ENCODE results near the gene GPR85. TPM values are rescaled to one million over a fixed set of nuclear protein-coding genes. Genes with fewer than 3 reads are reported as not detected.
A peak's percentile ranks its signal among the peaks of the same experiment; 100 is the strongest.
"Not testable (repeated sequence)": the region's sequence is repeated elsewhere in the genome, so short reads cannot be mapped to it uniquely, and the experiment has no call there.

Gene GPR85
- total RNA-seq, 2 donors from 2014 or later: 0.13 TPM; not detected in 1

DNA sequence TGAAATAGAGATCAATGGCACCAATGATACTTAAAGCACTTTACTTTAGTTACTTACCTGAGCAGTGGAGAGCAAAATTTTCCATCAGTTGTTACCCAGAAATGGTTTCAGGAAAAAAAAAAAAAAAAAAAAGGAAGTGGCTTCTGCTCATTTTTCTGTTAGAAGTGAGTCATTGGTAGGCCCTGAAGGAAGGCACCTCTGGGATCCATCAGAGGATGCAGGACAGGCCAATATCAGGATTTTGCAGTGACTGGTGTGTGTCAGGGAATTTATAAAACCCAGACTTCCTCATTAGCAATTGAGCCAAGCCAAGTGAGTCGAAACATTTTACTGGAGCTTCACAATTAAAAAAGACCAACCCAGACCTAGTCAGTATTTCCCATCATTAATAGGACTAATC is 34.0 kb upstream of the GPR85 start:
- H3K27ac ChIP-seq (ENCODE audit: low read depth, low read length): no peak overlapping the region
- H3K4me3 ChIP-seq (ENCODE audit: low read length): no peak overlapping the region
- TF ChIP-seq, protein P1, sequence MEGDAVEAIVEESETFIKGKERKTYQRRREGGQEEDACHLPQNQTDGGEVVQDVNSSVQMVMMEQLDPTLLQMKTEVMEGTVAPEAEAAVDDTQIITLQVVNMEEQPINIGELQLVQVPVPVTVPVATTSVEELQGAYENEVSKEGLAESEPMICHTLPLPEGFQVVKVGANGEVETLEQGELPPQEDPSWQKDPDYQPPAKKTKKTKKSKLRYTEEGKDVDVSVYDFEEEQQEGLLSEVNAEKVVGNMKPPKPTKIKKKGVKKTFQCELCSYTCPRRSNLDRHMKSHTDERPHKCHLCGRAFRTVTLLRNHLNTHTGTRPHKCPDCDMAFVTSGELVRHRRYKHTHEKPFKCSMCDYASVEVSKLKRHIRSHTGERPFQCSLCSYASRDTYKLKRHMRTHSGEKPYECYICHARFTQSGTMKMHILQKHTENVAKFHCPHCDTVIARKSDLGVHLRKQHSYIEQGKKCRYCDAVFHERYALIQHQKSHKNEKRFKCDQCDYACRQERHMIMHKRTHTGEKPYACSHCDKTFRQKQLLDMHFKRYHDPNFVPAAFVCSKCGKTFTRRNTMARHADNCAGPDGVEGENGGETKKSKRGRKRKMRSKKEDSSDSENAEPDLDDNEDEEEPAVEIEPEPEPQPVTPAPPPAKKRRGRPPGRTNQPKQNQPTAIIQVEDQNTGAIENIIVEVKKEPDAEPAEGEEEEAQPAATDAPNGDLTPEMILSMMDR (conservative IDR thresholded peaks at IDR 0.05): no peak
- H3K27ac Mint-ChIP-seq: no peak overlapping the region
- no peaks in the 10 kb centered on the region for H3K9me3 Mint-ChIP-seq
- H3K36me3 ChIP-seq (ENCODE audit: control insufficient read depth, insufficient read depth, low read length): peaks cover 9% of the 10 kb centered on the region
- peaks cover 25% of the 10 kb centered on the region for H3K27me3 Mint-ChIP-seq (ENCODE audit: insufficient read depth)
- H3K9me3 ChIP-seq (ENCODE audit: control insufficient read depth, low read length): no peaks in the 10 kb centered on the region
- 95 to 100% methylated on average over 1 of the region's 1 CpG for WGBS, 2 experiments (ENCODE audit: insufficient coverage in 1 of 2, insufficient read length in 1 of 2)
- no peak overlapping the region for H3K4me3 Mint-ChIP-seq
- DNase-seq: no peak
- no peaks in the 10 kb centered on the region for H3K36me3 Mint-ChIP-seq (ENCODE audit: low read depth)
- H3K4me1 Mint-ChIP-seq: peaks cover 9% of the 10 kb centered on the region
- H3K4me1 ChIP-seq (ENCODE audit: control insufficient read depth, insufficient read depth, low read length): no peaks in the 10 kb centered on the region
- H3K27me3 ChIP-seq (ENCODE audit: control insufficient read depth, insufficient read depth, low read length, poor library complexity, severe bottlenecking): peaks cover 35% of the 10 kb centered on the region
- H3K9ac ChIP-seq (ENCODE audit: extremely low read depth, low read length, poor library complexity, severe bottlenecking): no peak overlapping the region

DNA sequence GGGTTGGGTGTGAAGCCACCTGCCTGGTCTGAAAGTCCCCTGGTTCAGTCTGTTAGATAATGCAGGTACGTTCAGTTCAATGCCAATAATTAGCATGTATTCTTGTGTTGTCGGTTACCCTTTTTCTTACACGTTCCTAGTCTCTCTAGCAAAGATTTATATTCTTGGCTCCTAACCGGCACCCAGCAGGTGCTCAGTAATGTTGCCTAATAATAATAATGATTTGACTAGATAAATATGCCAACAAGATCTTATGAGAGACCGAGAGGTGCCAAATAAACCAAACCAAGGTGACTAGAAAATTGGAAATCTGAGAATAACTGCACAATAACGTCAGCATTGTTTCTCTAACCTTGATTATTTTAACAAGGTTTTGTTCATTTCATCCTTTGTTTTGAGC is 32.8 kb upstream of the GPR85 start:
- no peaks in the 10 kb centered on the region for H3K9me3 ChIP-seq (ENCODE audit: control insufficient read depth, low read length)
- H3K9ac ChIP-seq (ENCODE audit: extremely low read depth, low read length, poor library complexity, severe bottlenecking): no peak overlapping the region
- peaks cover 35% of the 10 kb centered on the region for H3K27me3 ChIP-seq (ENCODE audit: control insufficient read depth, insufficient read depth, low read length, poor library complexity, severe bottlenecking)
- peak overlapping the region; percentile 75 for H3K4me3 Mint-ChIP-seq
- peaks cover 9% of the 10 kb centered on the region for H3K36me3 ChIP-seq (ENCODE audit: control insufficient read depth, insufficient read depth, low read length)
- no peak overlapping the region for H3K27ac Mint-ChIP-seq
- peaks cover 25% of the 10 kb centered on the region for H3K27me3 Mint-ChIP-seq (ENCODE audit: insufficient read depth)
- peaks cover 9% of the 10 kb centered on the region for H3K4me1 Mint-ChIP-seq
- DNase-seq: no peak
- no peaks in the 10 kb centered on the region for H3K4me1 ChIP-seq (ENCODE audit: control insufficient read depth, insufficient read depth, low read length)
- 92 to 95% methylated on average over 4 to 6 of the region's 6 CpGs for WGBS, 2 experiments (ENCODE audit: insufficient coverage in 1 of 2, insufficient read length in 1 of 2)
- H3K27ac ChIP-seq (ENCODE audit: low read depth, low read length): no peak overlapping the region
- no peaks in the 10 kb centered on the region for H3K36me3 Mint-ChIP-seq (ENCODE audit: low read depth)
- no peaks in the 10 kb centered on the region for H3K9me3 Mint-ChIP-seq
- no peak overlapping the region for H3K4me3 ChIP-seq (ENCODE audit: low read length)
- TF ChIP-seq, protein P1 (conservative IDR thresholded peaks at IDR 0.05): no peak

- peaks cover 35% of the 10 kb centered on the region for H3K27me3 ChIP-seq (ENCODE audit: control insufficient read depth, insufficient read depth, low read length, poor library complexity, severe bottlenecking)
- H3K9ac ChIP-seq (ENCODE audit: extremely low read depth, low read length, poor library complexity, severe bottlenecking): peak within 1 kb of the TSS; percentile 64
- H3K9me3 ChIP-seq (ENCODE audit: control insufficient read depth, low read length): no peaks in the 10 kb centered on the region
- DNase-seq: peak; percentile 92
- peaks cover 9% of the 10 kb centered on the region for H3K4me1 Mint-ChIP-seq
- H3K9me3 Mint-ChIP-seq: no peaks in the 10 kb centered on the region
- TF ChIP-seq, protein P1 (conservative IDR thresholded peaks at IDR 0.05): no peak
- H3K27ac Mint-ChIP-seq: peak within 1 kb of the TSS; percentile 87
- H3K36me3 ChIP-seq (ENCODE audit: control insufficient read depth, insufficient read depth, low read length): peaks cover 9% of the 10 kb centered on the region
- H3K27me3 Mint-ChIP-seq (ENCODE audit: insufficient read depth): peaks cover 23% of the 10 kb centered on the region
- peak within 1 kb of the TSS; percentile 75 for H3K4me3 Mint-ChIP-seq
- H3K27ac ChIP-seq (ENCODE audit: low read depth, low read length): no peak within 1 kb of the TSS
- WGBS, 2 experiments (ENCODE audit: insufficient coverage in 1 of 2, insufficient read length in 1 of 2): 2 to 5% methylated on average over 14 to 31 of the region's 35 CpGs
- H3K4me3 ChIP-seq (ENCODE audit: low read length): peak within 1 kb of the TSS; percentile 98
- H3K36me3 Mint-ChIP-seq (ENCODE audit: low read depth): no peaks in the 10 kb centered on the region
- H3K4me1 ChIP-seq (ENCODE audit: control insufficient read depth, insufficient read depth, low read length): no peaks in the 10 kb centered on the region
These were observed 31.7 kb upstream of the GPR85 start, which contains the start of gene SMIM30 for GRCh38 chr7:113118074-113118959. SMIM30 (minus strand) TSS chr7:113118554; CDS start chr7:113117578, 976 bp downstream.

GRCh38 chr7:113117374-113117774 is 30.7 kb upstream of the GPR85 start:
- H3K36me3 Mint-ChIP-seq (ENCODE audit: low read depth); H3K4me1 ChIP-seq (ENCODE audit: control insufficient read depth, insufficient read depth, low read length); H3K36me3 ChIP-seq (ENCODE audit: control insufficient read depth, insufficient read depth, low read length); H3K27ac ChIP-seq (ENCODE audit: low read depth, low read length); DNase-seq; H3K9me3 Mint-ChIP-seq; H3K9me3 ChIP-seq (ENCODE audit: control insufficient read depth, low read length); H3K4me1 Mint-ChIP-seq: not testable (repeated sequence)
- Mint-ChIP-seq H3K4me3 (peak overlapping the region; percentile 75), H3K27ac (peak overlapping the region; percentile 71), H3K27me3 (ENCODE audit: insufficient read depth) (peaks cover 20% of the 10 kb centered on the region)
- WGBS, 2 experiments (ENCODE audit: insufficient coverage in 1 of 2, insufficient read length in 1 of 2): 83% methylated on average over 4 of the region's 4 CpGs; no CpG with 5 or more reads in 1 of the 2 experiments
- Histone ChIP-seq H3K9ac (ENCODE audit: extremely low read depth, low read length, poor library complexity, severe bottlenecking) (peak overlapping the region; percentile 64), H3K4me3 (ENCODE audit: low read length) (peak overlapping the region; percentile 98), H3K27me3 (ENCODE audit: control insufficient read depth, insufficient read depth, low read length, poor library complexity, severe bottlenecking) (peaks cover 29% of the 10 kb centered on the region)
